Measurements from ENCODE around the gene RGS6. TPM values are rescaled to one million over a fixed set of nuclear protein-coding genes. Genes with fewer than 3 reads are reported as not detected.

The RGS6 gene
- total RNA-seq, 1 donor from 2014 or later: 2.0 TPM

DNA sequence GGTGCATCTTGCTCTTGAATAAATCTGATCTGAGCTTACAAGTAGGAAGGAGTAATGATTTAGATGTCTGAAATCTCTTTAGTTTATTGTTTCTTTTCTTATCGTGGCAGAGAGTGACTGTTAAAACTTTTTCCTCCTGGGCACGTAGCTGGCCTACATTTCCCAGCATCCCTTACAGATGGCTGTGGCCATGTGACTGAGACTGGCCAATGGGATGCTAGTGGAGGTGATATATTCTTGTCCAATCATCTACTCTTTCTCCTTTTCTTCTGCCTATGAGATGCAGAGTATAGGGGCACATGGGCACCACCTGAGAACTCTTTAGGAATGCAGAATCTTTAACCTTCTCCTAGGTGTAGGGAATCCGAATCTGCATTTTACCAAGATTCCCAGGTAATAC, 237.3 kb downstream of the RGS6 start:
- H3K27me3 Mint-ChIP-seq (ENCODE audit: low read depth): peaks cover 14% of the 10 kb centered on the region
- H3K4me1 Mint-ChIP-seq: no peaks in the 10 kb centered on the region
- no peak overlapping the region for H3K27ac Mint-ChIP-seq
- peaks cover 3% of the 10 kb centered on the region for H3K9me3 Mint-ChIP-seq
- no peaks in the 10 kb centered on the region for H3K36me3 Mint-ChIP-seq
- DNase-seq (ENCODE audit: low spot score in 2 of 2, unreplicated experiment in 2 of 2): no peak
- TF ChIP-seq, protein P1, sequence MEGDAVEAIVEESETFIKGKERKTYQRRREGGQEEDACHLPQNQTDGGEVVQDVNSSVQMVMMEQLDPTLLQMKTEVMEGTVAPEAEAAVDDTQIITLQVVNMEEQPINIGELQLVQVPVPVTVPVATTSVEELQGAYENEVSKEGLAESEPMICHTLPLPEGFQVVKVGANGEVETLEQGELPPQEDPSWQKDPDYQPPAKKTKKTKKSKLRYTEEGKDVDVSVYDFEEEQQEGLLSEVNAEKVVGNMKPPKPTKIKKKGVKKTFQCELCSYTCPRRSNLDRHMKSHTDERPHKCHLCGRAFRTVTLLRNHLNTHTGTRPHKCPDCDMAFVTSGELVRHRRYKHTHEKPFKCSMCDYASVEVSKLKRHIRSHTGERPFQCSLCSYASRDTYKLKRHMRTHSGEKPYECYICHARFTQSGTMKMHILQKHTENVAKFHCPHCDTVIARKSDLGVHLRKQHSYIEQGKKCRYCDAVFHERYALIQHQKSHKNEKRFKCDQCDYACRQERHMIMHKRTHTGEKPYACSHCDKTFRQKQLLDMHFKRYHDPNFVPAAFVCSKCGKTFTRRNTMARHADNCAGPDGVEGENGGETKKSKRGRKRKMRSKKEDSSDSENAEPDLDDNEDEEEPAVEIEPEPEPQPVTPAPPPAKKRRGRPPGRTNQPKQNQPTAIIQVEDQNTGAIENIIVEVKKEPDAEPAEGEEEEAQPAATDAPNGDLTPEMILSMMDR (IDR thresholded peaks at IDR 0.05; ENCODE audit: unreplicated experiment): no peak
- no peak overlapping the region for H3K4me3 Mint-ChIP-seq

DNA sequence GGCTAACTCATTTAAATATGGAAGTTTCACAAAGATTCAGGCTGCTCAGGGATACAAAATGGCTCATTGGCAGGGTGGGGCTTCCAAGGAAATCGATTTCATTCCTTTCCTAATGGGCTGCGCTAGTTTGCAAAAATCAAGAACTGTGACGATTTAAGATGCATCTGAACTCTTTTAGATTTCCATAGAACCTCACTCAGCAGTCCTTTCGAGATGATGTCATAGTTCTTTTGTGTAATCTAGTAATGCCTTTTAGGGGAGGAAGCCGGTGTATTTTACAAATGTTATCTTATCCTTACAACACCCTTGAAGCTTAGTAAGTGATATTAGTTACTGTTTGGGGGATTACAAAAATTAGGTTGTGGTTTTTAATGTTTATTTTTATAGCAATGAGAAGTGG, 239.8 kb downstream of the RGS6 start:
- no peak for DNase-seq (ENCODE audit: low spot score in 2 of 2, unreplicated experiment in 2 of 2)
- H3K36me3 Mint-ChIP-seq: no peaks in the 10 kb centered on the region
- no peak overlapping the region for H3K4me3 Mint-ChIP-seq
- peaks cover 27% of the 10 kb centered on the region for H3K27me3 Mint-ChIP-seq (ENCODE audit: low read depth)
- H3K27ac Mint-ChIP-seq: no peak overlapping the region
- TF ChIP-seq, protein P1 (IDR thresholded peaks at IDR 0.05; ENCODE audit: unreplicated experiment): no peak
- H3K4me1 Mint-ChIP-seq: peaks cover 4% of the 10 kb centered on the region
- peaks cover 3% of the 10 kb centered on the region for H3K9me3 Mint-ChIP-seq

DNA sequence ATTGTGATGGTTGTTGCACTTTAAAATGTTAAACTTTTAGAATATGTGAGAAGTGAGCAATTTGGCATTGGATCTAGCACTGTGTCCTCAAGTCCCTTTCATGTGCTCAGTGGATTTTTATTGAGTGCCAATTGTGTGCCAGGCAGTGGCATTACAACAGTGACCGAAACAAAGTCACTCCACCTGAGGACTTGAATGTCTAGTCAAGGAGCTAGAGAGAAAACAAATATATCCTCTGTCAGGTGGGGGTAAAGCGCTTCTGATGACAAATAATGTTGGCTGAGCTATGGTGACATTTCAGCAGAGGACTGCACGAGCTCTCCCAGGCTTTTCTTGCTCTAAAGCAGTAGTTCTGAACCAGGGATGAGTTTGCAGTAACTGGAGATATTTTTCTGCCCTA, 240.4 kb downstream of the RGS6 start:
- no peak for DNase-seq (ENCODE audit: low spot score in 2 of 2, unreplicated experiment in 2 of 2)
- Mint-ChIP-seq H3K27me3 (ENCODE audit: low read depth) (peaks cover 27% of the 10 kb centered on the region), H3K4me1 (peaks cover 4% of the 10 kb centered on the region), H3K36me3 (no peaks in the 10 kb centered on the region), H3K27ac (no peak overlapping the region), H3K9me3 (peaks cover under 1% of the 10 kb centered on the region), H3K4me3 (no peak overlapping the region)
- TF ChIP-seq, protein P1 (IDR thresholded peaks at IDR 0.05; ENCODE audit: unreplicated experiment): no peak

DNA sequence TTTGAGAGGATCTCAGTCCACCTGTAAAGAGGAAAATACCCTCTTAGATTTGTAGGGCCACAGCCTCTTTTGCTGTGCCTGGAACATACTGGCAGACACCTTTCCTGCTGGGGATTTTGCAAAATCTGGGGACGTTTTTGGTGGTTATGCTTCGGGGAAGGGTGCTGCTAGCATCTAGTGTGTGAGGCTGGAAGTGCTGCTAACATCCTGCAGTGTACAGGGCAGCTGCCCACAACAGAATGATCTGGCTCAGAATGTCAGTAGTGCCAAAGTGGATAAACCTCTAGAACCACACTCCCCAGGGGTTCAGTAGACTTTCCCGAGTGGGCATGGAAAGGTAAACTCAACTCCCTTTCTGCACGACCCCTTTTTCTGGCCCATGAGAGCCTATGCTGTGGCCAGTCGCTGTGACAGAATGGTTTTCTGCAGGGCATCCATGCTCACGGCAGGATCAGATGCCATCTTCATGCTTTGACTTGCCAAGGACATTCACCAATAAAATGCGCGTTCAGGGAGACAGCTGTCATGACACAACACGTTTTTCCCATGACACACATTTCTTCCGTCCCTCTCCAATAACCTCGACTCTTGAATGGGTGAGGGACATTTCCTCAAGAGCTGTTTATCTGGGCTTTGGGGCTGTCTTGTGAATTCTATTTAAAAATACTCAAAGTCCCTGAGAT, 240.9 kb downstream of the RGS6 start:
- TF ChIP-seq, protein P1 (IDR thresholded peaks at IDR 0.05; ENCODE audit: unreplicated experiment): no peak
- Mint-ChIP-seq H3K27me3 (ENCODE audit: low read depth) (peaks cover 27% of the 10 kb centered on the region), H3K4me3 (no peak overlapping the region), H3K4me1 (peaks cover 4% of the 10 kb centered on the region), H3K36me3 (no peaks in the 10 kb centered on the region), H3K27ac (no peak overlapping the region), H3K9me3 (no peaks in the 10 kb centered on the region)
- no peak for DNase-seq (ENCODE audit: low spot score in 2 of 2, unreplicated experiment in 2 of 2)

DNA sequence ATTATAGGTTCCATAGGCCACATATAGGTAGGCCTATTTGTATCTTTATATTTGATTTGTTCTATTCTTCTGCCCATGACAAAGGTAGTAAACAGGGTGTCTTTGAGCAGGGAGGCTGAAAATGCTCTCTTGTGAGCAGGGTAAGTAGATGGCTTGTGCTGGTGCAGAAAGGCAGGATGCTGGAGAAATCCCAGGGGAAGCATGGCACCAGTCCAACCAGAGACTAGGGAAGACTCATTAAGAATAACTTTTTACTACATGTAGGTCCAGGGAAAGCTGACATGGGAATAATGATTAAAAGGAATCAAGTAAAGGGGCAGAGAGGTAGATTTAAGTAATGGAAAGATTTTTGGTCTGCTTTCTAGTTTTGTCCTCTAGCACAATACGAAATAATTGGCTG, 245.0 kb downstream of the RGS6 start:
- Mint-ChIP-seq H3K4me3 (no peak overlapping the region), H3K27ac (no peak overlapping the region), H3K27me3 (ENCODE audit: low read depth) (peaks cover 22% of the 10 kb centered on the region), H3K36me3 (no peaks in the 10 kb centered on the region), H3K4me1 (peaks cover 4% of the 10 kb centered on the region), H3K9me3 (peaks cover 16% of the 10 kb centered on the region)
- DNase-seq (ENCODE audit: low spot score in 2 of 2, unreplicated experiment in 2 of 2): no peak
- TF ChIP-seq, protein P1 (IDR thresholded peaks at IDR 0.05; ENCODE audit: unreplicated experiment): no peak
